ENCODE results near the gene ACADVL. TPM values are rescaled to one million over a fixed set of nuclear protein-coding genes. Genes with fewer than 3 reads are reported as not detected.

The ACADVL gene
- total and polyA plus RNA-seq, 2 of the 4 experiments (the other 2 are of a cell fraction): 139 to 752 TPM

DNA sequence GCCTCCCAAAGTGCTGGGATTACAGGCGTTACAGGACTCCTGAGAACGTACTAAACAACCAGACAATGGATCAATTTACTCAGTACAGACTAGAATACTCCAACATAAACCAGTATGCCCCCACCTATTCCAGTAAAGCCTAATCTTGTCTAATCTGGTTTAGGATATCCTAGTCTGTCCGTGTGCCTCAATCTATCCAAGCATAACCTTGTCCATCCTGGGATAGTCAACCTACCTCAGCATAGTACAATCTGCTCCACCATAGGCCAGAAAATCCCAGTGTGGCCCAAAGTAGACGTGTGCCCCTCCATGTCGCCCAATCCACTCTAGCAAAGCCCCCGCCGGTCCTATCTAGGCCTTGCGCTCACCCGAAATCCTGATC lies 14.0 kb downstream of the ACADVL start:
- peak overlapping the region; percentile 69 to 73 for H4K8ac ChIP-seq (ENCODE audit: low read depth in 2 of 2, low read length in 2 of 2)
- dilution Hi-C loops (cut with HindIII; ENCODE audit: low sequenced_read_pairs, unreplicated experiment) (no loop called here), in situ Hi-C loops (cut with MboI; ENCODE audit: low sequenced_read_pairs) (loop anchor here (25.0 kb wide), 1 partner anchor 929 kb away; the partner anchor contains the start of genes PER1 and VAMP2), intact Hi-C loops (cut with micrococcal nuclease) (loop anchor here (2.0 kb wide), 1 partner anchor 13 kb away; no protein-coding TSS in a partner anchor)
- H3K56ac ChIP-seq (ENCODE audit: extremely low read depth, insufficient read depth, low read length): peak overlapping the region; percentile 86
- H3K9ac ChIP-seq (ENCODE audit: low read depth, low read length): peak overlapping the region; percentile 99
- peaks cover 9% of the 10 kb centered on the region for H3K9me1 ChIP-seq (ENCODE audit: insufficient read depth, low read length)
- H3K18ac ChIP-seq (ENCODE audit: low read depth, low read length): peak overlapping the region; percentile 74
- H3K27ac ChIP-seq (ENCODE audit: insufficient read depth, low read length): peak overlapping the region; percentile 80
- H3K27me3 ChIP-seq (ENCODE audit: control insufficient read depth, insufficient read depth, low read length): no peaks in the 10 kb centered on the region
- no peaks in the 10 kb centered on the region for H3K9me3 ChIP-seq (ENCODE audit: control insufficient read depth, insufficient read depth, low read length)
- peak overlapping the region; percentile 88 for H4K5ac ChIP-seq (ENCODE audit: low read depth, low read length)
- H3K4ac ChIP-seq (ENCODE audit: low read depth, low read length): peak overlapping the region; percentile 98
- H3K23ac ChIP-seq (ENCODE audit: low read depth, low read length): peak overlapping the region; percentile 99
- H3K4me1 ChIP-seq (ENCODE audit: control insufficient read depth, insufficient read depth, low read length): peaks cover 5% of the 10 kb centered on the region
- DNase-seq (no peak), ATAC-seq (ENCODE audit: low read depth) (peak; percentile 9)
- H2BK20ac ChIP-seq (ENCODE audit: low read depth, low read length): no peak overlapping the region
- peak overlapping the region; percentile 97 for H3K4me2 ChIP-seq (ENCODE audit: low read depth, low read length)
- peak overlapping the region; percentile 97 for H2AFZ ChIP-seq (replicated peaks; ENCODE audit: low read length, poor library complexity)
- H2AK9ac ChIP-seq (replicated peaks; ENCODE audit: low read depth, low read length, poor library complexity): peak overlapping the region; percentile 99
- peak overlapping the region; percentile 99 for H3K14ac ChIP-seq (replicated peaks; ENCODE audit: low read depth, low read length)
- peak overlapping the region; percentile 94 for H3K4me3 ChIP-seq (ENCODE audit: insufficient read depth, low read depth, low read length)
- H4K20me1 ChIP-seq (ENCODE audit: insufficient read depth, low read length): peaks cover 53% of the 10 kb centered on the region
- POLR2A ChIA-PET (ENCODE audit: unreplicated experiment): interaction anchor here (1.0 kb wide), 1 partner anchor 9 kb away, joined by 3 read pairs; no protein-coding TSS in a partner anchor
- peaks cover 42% of the 10 kb centered on the region for H3K36me3 ChIP-seq (ENCODE audit: control insufficient read depth, insufficient read depth, low read length)
- H2BK120ac ChIP-seq (ENCODE audit: low read depth, low read length): peak overlapping the region; percentile 40; the same call in 1 of the 2 replicates
- H4K91ac ChIP-seq (ENCODE audit: insufficient read depth, low read depth, low read length): peak overlapping the region; percentile 43
- no TSS peak for BruUV-seq (replicated peaks)
- TF ChIP-seq RCOR1 (IDR thresholded peaks at IDR 0.05; ENCODE audit: insufficient replicate concordance, low read length) (no peak), MXI1 (IDR thresholded peaks at IDR 0.05; ENCODE audit: borderline replicate concordance, low read depth, low read length) (0 out of 2 replicates have a peak, but pooled peaks have one; percentile 9)
- H3K79me1 ChIP-seq (ENCODE audit: low read depth in 1 of 2, low read length in 2 of 2): peaks cover 15 to 81% of the 10 kb centered on the region in 2 experiments
- WGBS, 2 experiments (ENCODE audit: extremely low coverage in 2 of 2, insufficient read length in 1 of 2): 0% methylated on average over 4 of the region's 9 CpGs; no CpG with 5 or more reads in 1 of the 2 experiments
- CTCF ChIA-PET: no interaction called here
- H2BK15ac ChIP-seq (ENCODE audit: low read depth, low read length): no peak overlapping the region
- H2AK5ac ChIP-seq (ENCODE audit: low read depth, low read length): peak overlapping the region; percentile 96
- peak overlapping the region; percentile 74 for H2BK5ac ChIP-seq (ENCODE audit: low read depth, low read length, poor library complexity, severe bottlenecking)

Data from IMR-90 (cell line).